Measurements from ENCODE around the gene NGEF.

NGEF gene

GRCh38 chr2:232833830-232834229 lies 179.2 kb downstream of the NGEF start:
- no peak for DNase-seq (ENCODE audit: low spot score)

GRCh38 chr2:232831496-232831895 lies 181.6 kb downstream of the NGEF start:
- no peak for DNase-seq (ENCODE audit: low spot score)

GRCh38 chr2:232829988-232830387 lies 183.1 kb downstream of the NGEF start:
- DNase-seq (ENCODE audit: low spot score), result no peak
